IPS-18c (cell line): ENCODE data around the gene TRNAU1AP.
"Not testable (repeated sequence)": the region's sequence is repeated elsewhere in the genome, so short reads cannot be mapped to it uniquely, and the experiment has no call there.

Experiments
- H3K4me3 ChIP-seq: 2 replicates; pipeline ENCODE4 v1.7.0; 2013; ENCODE audit warnings: low read depth, mild to moderate bottlenecking, low read length, moderate library complexity; ENCODE audit not compliant: insufficient read depth
- H3K9me3 ChIP-seq: one replicate; pipeline ENCODE4 v1.6.1; 2013; ENCODE audit warnings: mild to moderate bottlenecking, low read length, moderate library complexity; ENCODE audit not compliant: control insufficient read depth, insufficient read depth

The TRNAU1AP gene

GRCh38 chr1:28591708-28592320, 38.9 kb downstream of the TRNAU1AP start, which contains the start of gene RAB42:
RAB42 (plus strand) TSS chr1:28592265; CDS start chr1:28592512, 247 bp downstream.
- no peaks in the 10 kb centered on the region for H3K9me3 ChIP-seq
- peak within 1 kb of the TSS; percentile 55 for H3K4me3 ChIP-seq

- no peaks in the 10 kb centered on the region for H3K9me3 ChIP-seq
- H3K4me3 ChIP-seq = peak overlapping the region; percentile 55
These were observed 39.6 kb downstream of the TRNAU1AP start for GRCh38 chr1:28592321-28593071.

GRCh38 chr1:28593988-28594356, 41.1 kb downstream of the TRNAU1AP start:
- not testable (repeated sequence) for H3K4me3 ChIP-seq, H3K9me3 ChIP-seq

GRCh38 chr1:28594686-28595411, 42.0 kb downstream of the TRNAU1AP start:
- not testable (repeated sequence) for H3K9me3 ChIP-seq, H3K4me3 ChIP-seq

GRCh38 chr1:28595412-28596191, 42.7 kb downstream of the TRNAU1AP start:
- Histone ChIP-seq H3K4me3 (no peak overlapping the region), H3K9me3 (no peaks in the 10 kb centered on the region)

GRCh38 chr1:28596276-28596675, 43.4 kb downstream of the TRNAU1AP start:
- H3K9me3 ChIP-seq, H3K4me3 ChIP-seq: not testable (repeated sequence)

GRCh38 chr1:28601696-28602095, 48.8 kb downstream of the TRNAU1AP start:
- no peak overlapping the region for H3K4me3 ChIP-seq

GRCh38 chr1:28602536-28603439, 49.9 kb downstream of the TRNAU1AP start:
- no peak overlapping the region for H3K4me3 ChIP-seq
- no peaks in the 10 kb centered on the region for H3K9me3 ChIP-seq

More at GRCh38 chr1:28601696-28602095, 48.8 kb downstream of the TRNAU1AP start:
- H3K9me3 ChIP-seq = no peaks in the 10 kb centered on the region

- H3K9me3 ChIP-seq = no peaks in the 10 kb centered on the region
- H3K4me3 ChIP-seq = no peak overlapping the region
These were observed 51.5 kb downstream of the TRNAU1AP start for GRCh38 chr1:28604411-28604810.

- Histone ChIP-seq H3K4me3 (no peak overlapping the region), H3K9me3 (no peaks in the 10 kb centered on the region)
These were observed 52.1 kb downstream of the TRNAU1AP start for GRCh38 chr1:28604962-28605361.

- Histone ChIP-seq H3K9me3 (no peaks in the 10 kb centered on the region), H3K4me3 (no peak overlapping the region)
These were observed 53.9 kb downstream of the TRNAU1AP start for GRCh38 chr1:28606771-28607170.

- Histone ChIP-seq H3K9me3 (no peaks in the 10 kb centered on the region), H3K4me3 (no peak overlapping the region)
These were observed 60.3 kb downstream of the TRNAU1AP start for GRCh38 chr1:28613175-28613574.
